LNCAP (cell line): ENCODE results near the gene GJB3.

Experiments
- TF ChIP-seq, protein P1 (sequence below): fragments of 450-650 bp; IDR thresholded peaks from 2 replicates; pipeline ENCODE4 v1.5.1; 2017; ENCODE audit warnings: mild to moderate bottlenecking

The GJB3 gene

DNA sequence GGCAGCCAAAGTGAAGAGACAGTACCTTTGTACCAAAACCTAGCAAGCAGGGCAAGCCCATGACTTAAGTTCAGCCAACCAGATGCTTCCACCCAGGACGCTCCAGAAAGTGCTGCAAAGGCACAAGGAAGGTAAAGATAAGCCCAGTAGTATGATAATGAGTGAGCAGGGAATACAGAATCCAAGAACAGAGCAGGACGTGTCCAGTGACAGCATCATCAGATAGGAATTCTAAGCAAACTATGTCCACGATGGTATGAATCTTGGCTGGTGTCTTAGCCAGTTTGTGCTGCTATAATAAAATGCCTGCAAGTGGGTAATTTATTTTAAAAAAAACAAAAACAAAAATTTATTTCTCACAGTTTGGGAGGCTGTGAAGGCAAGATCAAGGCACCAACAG, 25.4 kb downstream of the GJB3 start:
- TF ChIP-seq, protein P1, sequence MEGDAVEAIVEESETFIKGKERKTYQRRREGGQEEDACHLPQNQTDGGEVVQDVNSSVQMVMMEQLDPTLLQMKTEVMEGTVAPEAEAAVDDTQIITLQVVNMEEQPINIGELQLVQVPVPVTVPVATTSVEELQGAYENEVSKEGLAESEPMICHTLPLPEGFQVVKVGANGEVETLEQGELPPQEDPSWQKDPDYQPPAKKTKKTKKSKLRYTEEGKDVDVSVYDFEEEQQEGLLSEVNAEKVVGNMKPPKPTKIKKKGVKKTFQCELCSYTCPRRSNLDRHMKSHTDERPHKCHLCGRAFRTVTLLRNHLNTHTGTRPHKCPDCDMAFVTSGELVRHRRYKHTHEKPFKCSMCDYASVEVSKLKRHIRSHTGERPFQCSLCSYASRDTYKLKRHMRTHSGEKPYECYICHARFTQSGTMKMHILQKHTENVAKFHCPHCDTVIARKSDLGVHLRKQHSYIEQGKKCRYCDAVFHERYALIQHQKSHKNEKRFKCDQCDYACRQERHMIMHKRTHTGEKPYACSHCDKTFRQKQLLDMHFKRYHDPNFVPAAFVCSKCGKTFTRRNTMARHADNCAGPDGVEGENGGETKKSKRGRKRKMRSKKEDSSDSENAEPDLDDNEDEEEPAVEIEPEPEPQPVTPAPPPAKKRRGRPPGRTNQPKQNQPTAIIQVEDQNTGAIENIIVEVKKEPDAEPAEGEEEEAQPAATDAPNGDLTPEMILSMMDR, result no peak

DNA sequence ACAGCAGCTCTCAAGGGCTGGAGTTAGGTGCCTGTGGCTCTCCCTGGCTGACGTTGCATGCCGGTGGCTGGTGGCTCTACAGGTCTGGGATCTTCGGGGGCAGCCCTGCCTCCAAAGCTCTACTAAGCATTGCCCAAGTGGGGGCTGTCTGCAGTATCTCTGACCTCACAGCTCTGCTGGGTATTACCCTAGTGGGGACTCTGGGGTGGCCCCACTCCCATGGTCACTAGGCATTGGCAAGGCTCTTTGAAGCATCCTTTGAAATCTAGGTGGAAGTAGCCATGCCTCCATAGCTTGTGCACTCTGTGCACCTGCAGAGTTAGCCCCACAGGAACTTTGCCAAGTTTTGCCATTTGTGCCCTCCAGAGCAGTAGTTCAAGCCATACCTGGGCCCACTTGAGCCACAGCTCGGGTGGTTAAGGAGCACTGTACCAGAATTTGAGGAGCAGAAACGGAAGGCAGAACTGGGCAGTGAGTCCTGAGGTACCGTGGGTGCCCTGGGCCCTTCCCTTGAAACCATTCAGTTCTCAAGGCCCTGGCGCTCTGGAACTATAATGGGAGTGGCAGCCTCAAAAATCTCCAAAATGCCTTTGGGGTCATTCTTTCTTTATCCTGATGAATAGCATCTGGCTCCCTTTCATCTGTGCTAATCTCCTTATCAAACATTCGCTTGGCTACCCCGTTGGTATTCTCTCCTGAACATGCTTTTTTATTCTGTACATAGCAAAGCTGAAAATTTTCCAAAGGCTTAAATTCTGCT, 27.2 kb downstream of the GJB3 start:
- TF ChIP-seq, protein P1, result no peak

DNA sequence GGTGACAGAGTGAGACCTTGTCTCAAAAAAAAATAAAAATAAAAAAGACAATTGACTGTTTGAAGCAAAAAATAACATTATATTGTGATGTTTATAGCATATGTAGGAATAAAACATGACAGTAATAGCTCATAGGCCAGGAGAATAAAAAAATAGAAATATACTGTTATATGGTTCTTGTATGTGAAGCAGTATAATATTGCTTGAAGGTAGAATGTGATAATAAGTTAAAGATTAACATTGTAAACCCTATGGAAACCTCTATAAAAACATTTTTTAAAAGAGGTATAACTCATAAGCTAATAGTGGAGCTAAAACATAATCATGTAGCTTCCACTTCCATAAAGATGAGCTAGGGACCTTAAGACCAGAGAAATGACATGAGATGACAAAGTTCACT, 35.3 kb downstream of the GJB3 start:
- TF ChIP-seq, protein P1, result no peak

DNA sequence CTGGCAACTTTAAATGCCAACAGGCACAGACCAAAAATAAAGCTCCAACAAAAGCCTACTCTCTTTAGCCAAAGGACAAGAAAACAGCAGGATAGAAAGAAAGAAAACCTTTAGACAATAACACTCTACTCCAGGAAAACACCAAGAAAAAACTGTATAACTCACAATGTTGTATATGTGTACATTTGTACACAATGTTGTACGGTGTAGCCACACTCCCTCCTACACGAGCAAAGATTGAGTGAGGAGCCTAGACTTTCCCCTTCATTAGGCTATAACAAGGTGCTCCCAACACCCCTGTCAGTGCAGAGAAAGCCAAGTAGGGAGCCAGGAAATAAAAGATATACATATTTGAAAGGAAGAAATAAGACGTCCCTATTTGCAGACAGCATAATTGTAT, 35.8 kb downstream of the GJB3 start:
- TF ChIP-seq, protein P1, result no peak

DNA sequence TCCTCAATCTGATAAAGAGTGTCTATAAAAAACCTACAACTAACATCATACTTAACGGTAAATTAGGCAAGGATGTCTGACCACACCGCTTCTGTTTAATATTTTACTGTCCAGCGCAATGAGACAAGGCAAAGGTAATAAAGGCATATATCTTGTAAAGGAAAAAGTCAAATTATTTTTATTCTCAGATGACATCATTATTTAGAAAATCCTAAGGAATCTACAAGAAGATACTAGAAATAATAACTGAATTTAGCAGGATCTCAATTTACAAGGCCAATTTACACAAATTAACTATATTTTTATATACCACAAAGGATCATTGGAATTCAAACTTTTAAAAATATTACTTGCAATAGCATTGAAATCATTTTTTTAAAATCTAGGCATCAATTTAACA, 41.2 kb downstream of the GJB3 start:
- TF ChIP-seq, protein P1, result no peak

DNA sequence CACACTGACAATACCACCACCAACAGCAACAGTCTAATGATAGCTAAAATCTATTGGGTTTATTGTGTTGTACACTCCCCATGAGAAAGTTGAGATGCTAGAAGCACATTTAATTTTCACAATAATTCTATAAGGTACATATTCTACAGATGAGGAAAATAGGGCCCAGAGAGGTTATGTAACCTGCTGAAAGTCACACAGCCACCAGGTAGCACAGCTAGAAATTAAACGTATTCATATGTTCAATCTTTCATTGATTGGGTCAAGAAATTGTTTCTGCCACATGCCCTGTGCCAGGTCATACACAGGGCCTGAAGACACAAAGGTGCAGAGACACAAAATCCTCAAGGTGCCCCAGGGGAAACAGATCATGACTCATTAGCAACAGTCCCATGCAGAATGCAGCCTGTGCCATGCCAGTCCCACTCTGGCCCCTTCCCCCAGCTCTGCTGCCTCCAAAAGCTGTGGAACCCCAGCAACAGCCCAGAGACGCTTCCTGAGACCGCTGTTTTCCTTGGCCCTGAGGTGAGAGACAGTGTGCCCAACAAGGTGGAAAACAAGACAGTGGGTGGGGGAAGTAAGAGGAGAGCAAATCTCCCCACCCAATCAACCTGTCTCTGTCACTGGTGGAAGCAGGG, 43.9 kb downstream of the GJB3 start:
- TF ChIP-seq, protein P1, result no peak

DNA sequence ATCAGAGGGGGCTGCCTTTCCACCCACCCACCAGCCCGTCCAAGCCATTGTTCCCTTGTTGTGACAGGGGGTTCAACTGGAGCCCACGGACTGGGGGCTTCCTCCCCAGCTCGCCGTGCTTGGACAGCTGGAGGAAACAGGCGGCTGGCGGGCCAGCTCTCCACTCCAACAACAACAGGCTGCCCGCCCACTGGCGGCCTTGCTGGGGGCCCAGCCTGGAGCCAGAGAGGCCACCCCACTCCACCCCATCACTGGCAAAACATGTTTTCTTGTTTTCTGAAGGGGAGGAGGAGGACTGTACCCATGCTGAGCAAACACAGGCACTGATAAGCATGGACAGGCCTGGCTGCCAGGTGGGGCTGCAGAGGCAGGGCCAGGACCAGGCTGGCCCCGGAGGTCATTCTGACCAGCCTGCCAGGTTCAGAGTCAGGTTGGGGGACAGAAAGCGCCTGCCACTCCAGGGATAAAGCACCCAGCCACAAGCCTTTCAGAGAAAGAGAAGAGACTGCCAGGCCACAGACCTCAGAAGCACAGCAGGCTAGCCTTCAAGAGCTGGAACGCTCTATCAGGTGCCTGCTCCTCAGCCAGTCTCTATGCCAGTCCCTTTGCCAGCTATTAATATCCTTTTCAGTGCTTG, 44.6 kb downstream of the GJB3 start:
- TF ChIP-seq, protein P1, result no peak
